Uterus (tissue), 2 donors: ENCODE measurements around the gene ACSF2.

Experiments used
- CTCF ChIP-seq, 4 experiments: fragments of 200-600 bp in 2 of 4; fragments of 450-650 bp in 2 of 4; sonication (generic) in 2 of 4; IDR thresholded peaks; one replicate each; pipeline ENCODE4 v1.5.1; 2016 to 2019; ENCODE audit warnings: antibody characterized with exemption in 4 of 4, mild to moderate bottlenecking in 2 of 4, moderate library complexity in 1 of 4
- POLR2A ChIP-seq, 2 donors: fragments of 450-650 bp; IDR thresholded peaks; one replicate each; pipeline ENCODE4 v1.6.1; 2016; ENCODE audit warnings: antibody characterized with exemption in 2 of 2, mild to moderate bottlenecking in 1 of 2, moderate library complexity in 1 of 2

- peak in 1 of 4 experiments; percentile 11 for TF ChIP-seq CTCF (IDR thresholded peaks at IDR 0.05)
- peak in 1 of 2 donors; percentile 11 for TF ChIP-seq POLR2A (IDR thresholded peaks at IDR 0.05)
These were observed 1.1 kb downstream of the ACSF2 start for GRCh38 chr17:50426814-50427787.
